ENCODE measurements around the gene AMZ1.

AMZ1 gene

DNA sequence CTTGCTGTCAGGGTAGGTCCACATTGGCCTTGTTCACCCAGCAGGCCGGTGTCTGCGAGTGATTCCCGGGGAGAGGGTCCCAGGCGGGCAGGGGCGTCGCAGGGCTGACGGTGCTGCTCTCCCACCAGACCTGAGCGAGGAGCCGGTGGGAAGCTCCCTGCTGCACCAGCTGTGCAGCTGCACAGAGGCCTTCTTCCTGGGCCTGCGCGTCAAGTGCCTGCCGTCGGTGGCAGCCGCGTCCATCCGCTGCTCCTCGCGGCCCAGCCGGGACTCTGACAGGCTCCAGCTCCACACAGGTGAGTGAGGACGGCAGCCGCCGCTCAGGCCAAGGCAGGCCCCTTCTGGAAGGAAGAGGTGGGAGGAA, 14.6 kb downstream of the AMZ1 start:
- WGBS (ENCODE audit: extremely low coverage, insufficient coverage, insufficient read length) = no CpG with 5 or more reads among the region's 22 CpGs
- Histone ChIP-seq H2BK5ac (ENCODE audit: low read depth, low read length, poor library complexity) (no peak overlapping the region), H2BK120ac (ENCODE audit: insufficient read depth, low read length, poor library complexity) (no peak overlapping the region), H3K4me1 (ENCODE audit: control insufficient read depth in 1 of 2, insufficient read depth in 2 of 2, low read length in 2 of 2) (no peaks in the 10 kb centered on the region), H3K9ac (ENCODE audit: low read length) (no peak overlapping the region), H3K4me3 (ENCODE audit: low read depth, low read length) (no peak overlapping the region), H2AFZ (ENCODE audit: insufficient read depth, low read length, poor library complexity) (no peak overlapping the region), H3K4ac (ENCODE audit: low read depth, low read length) (no peak overlapping the region), H3K14ac (ENCODE audit: low read length) (no peak overlapping the region), H2BK12ac (ENCODE audit: low read length) (no peak overlapping the region), H3K36me3 (ENCODE audit: control insufficient read depth in 1 of 2, insufficient read depth in 2 of 2, low read length in 2 of 2) (peaks cover 7 to 8% of the 10 kb centered on the region in 2 experiments), H3K79me2 (ENCODE audit: control insufficient read depth, insufficient read depth, low read length, poor library complexity) (no peaks in the 10 kb centered on the region), H4K12ac (ENCODE audit: low read depth, low read length) (no peak overlapping the region), H3K23ac (ENCODE audit: low read length) (no peak overlapping the region), H4K8ac (ENCODE audit: low read depth, low read length) (no peak overlapping the region), H3K9me3 (ENCODE audit: insufficient read depth, low read depth, low read length) (no peaks in the 10 kb centered on the region), H3K27ac (ENCODE audit: low read depth, low read length) (no peak overlapping the region), H2AK5ac (ENCODE audit: low read length) (no peak overlapping the region), H3K79me1 (ENCODE audit: low read length) (peaks cover 5% of the 10 kb centered on the region), H3K4me2 (ENCODE audit: low read length) (no peak overlapping the region), H3K18ac (ENCODE audit: low read length) (no peak overlapping the region), H3K27me3 (ENCODE audit: insufficient read depth, low read length) (no peaks in the 10 kb centered on the region), H4K91ac (ENCODE audit: low read depth, low read length) (no peak overlapping the region)
- no peak for DNase-seq

DNA sequence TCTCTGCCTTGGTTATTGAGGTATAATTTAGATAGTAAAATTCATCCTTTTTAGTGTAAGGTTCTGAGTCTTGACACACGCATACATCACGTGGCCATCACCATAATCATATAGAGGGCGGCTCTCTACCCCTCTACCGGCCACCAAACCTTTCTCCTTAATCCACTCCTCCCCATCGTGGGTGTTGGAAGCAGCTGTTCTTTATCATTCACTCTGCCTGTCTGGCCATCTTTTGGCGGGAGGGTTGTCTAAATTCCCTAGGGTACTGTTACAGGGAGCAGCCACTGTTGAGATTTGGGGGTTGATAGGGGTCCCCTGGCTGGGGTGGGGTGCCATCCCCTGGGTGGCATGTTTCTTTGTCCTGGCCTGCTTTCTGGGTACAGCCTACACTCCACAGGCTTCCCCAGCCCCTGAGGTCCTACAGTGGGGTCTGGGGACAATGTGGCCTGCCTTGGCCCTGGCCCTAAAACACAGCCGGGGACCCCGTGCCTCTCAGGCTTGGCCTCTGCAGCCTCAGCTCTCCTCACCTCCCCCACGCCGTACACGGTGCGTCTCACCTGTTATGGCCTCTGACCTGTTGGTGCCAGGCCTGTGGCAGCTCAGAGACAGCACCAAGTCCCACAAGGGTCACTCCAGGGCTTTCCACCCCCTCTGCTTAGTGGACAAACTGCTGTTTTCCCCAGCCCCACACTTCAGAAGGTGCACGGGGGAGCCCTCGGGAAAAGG, 17.5 kb downstream of the AMZ1 start:
- Histone ChIP-seq H4K91ac (ENCODE audit: low read depth, low read length) (no peak overlapping the region), H3K4me1 (ENCODE audit: control insufficient read depth in 1 of 2, insufficient read depth in 2 of 2, low read length in 2 of 2) (peaks cover 11 to 16% of the 10 kb centered on the region in 2 experiments), H2BK120ac (ENCODE audit: insufficient read depth, low read length, poor library complexity) (no peak overlapping the region), H2BK12ac (ENCODE audit: low read length) (no peak overlapping the region), H3K9me3 (ENCODE audit: insufficient read depth, low read depth, low read length) (no peaks in the 10 kb centered on the region), H2AFZ (ENCODE audit: insufficient read depth, low read length, poor library complexity) (peak overlapping the region; percentile 30), H3K36me3 (ENCODE audit: control insufficient read depth in 1 of 2, insufficient read depth in 2 of 2, low read length in 2 of 2) (peaks cover 14 to 18% of the 10 kb centered on the region in 2 experiments), H2BK5ac (ENCODE audit: low read depth, low read length, poor library complexity) (no peak overlapping the region), H3K27me3 (ENCODE audit: insufficient read depth, low read length) (no peaks in the 10 kb centered on the region), H3K79me1 (ENCODE audit: low read length) (peaks cover 7% of the 10 kb centered on the region), H4K12ac (ENCODE audit: low read depth, low read length) (no peak overlapping the region), H3K79me2 (ENCODE audit: control insufficient read depth, insufficient read depth, low read length, poor library complexity) (no peaks in the 10 kb centered on the region), H3K18ac (ENCODE audit: low read length) (no peak overlapping the region), H3K23ac (ENCODE audit: low read length) (no peak overlapping the region), H4K8ac (ENCODE audit: low read depth, low read length) (no peak overlapping the region), H3K4me2 (ENCODE audit: low read length) (no peak overlapping the region), H3K14ac (ENCODE audit: low read length) (no peak overlapping the region), H3K4me3 (ENCODE audit: low read depth, low read length) (no peak overlapping the region), H2AK5ac (ENCODE audit: low read length) (no peak overlapping the region), H3K9ac (ENCODE audit: low read length) (no peak overlapping the region), H3K4ac (ENCODE audit: low read depth, low read length) (no peak overlapping the region), H3K27ac (ENCODE audit: low read depth, low read length) (no peak overlapping the region)
- no CpG with 5 or more reads among the region's 14 CpGs for WGBS (ENCODE audit: extremely low coverage, insufficient coverage, insufficient read length)
- no peak for DNase-seq

DNA sequence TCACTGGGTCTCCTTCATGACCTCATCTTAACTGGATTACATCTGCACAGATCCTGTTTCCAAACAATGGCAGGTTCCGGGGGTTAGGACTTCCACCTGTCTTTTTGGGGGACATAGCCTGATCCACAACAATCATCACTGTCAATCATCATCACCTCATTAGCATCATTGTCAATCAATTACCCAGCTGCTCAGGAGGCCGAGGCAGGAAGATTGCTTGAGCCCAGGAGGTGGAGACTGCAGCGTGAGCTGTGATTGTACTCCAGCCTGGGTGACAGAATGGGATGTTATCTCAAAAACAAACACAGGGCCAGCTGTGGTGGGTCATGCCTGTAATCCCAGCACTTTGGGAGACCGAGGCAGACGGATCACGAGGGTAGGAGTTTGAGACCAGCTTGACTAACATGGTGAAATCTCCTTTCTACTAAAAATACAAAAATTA, 18.7 kb downstream of the AMZ1 start:
- H3K18ac ChIP-seq (ENCODE audit: low read length) = no peak overlapping the region

DNA sequence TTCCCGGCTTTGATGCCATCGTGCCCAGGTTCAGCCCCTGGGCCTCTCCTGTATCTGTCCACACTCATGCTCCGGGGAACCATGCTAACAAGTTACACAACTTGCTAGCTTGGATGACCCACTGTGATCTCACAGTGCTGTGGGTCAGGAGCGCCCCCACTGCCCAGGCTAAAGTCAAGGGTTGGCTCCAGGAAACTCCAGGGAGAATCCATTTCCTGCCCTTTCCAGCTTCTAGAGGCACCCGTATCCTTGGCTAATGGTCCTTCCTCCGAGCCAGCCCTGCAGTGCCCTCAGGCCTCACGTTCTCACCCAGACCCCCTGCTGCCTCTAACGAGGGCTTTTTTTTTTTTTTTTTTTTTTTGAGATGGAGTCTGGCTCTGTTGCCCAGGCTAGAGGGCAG, 19.5 kb downstream of the AMZ1 start:
- H3K18ac ChIP-seq (ENCODE audit: low read length) = no peak overlapping the region
- no peak overlapping the region for H2AK5ac ChIP-seq (ENCODE audit: low read length)
- peaks cover 11% of the 10 kb centered on the region for H3K79me1 ChIP-seq (ENCODE audit: low read length)

More for the DNA sequence above, 18.7 kb downstream of the AMZ1 start:
- no peak overlapping the region for H4K91ac ChIP-seq (ENCODE audit: low read depth, low read length)
- H3K4me2 ChIP-seq (ENCODE audit: low read length) = no peak overlapping the region
- no peak overlapping the region for H3K27ac ChIP-seq (ENCODE audit: low read depth, low read length)
- no peak overlapping the region for H2BK5ac ChIP-seq (ENCODE audit: low read depth, low read length, poor library complexity)
- H3K9ac ChIP-seq (ENCODE audit: low read length) = no peak overlapping the region
- no peak overlapping the region for H4K12ac ChIP-seq (ENCODE audit: low read depth, low read length)
- no peak overlapping the region for H3K14ac ChIP-seq (ENCODE audit: low read length)
- no peaks in the 10 kb centered on the region for H3K79me2 ChIP-seq (ENCODE audit: control insufficient read depth, insufficient read depth, low read length, poor library complexity)
- peaks cover 7% of the 10 kb centered on the region for H3K79me1 ChIP-seq (ENCODE audit: low read length)
- H3K9me3 ChIP-seq (ENCODE audit: insufficient read depth, low read depth, low read length) = no peaks in the 10 kb centered on the region
- no peak overlapping the region for H2AK5ac ChIP-seq (ENCODE audit: low read length)
- whole genome bisulfite sequencing (ENCODE audit: extremely low coverage, insufficient coverage, insufficient read length) = no CpG with 5 or more reads among the region's 6 CpGs
- H3K23ac ChIP-seq (ENCODE audit: low read length) = no peak overlapping the region
- no peak overlapping the region for H4K8ac ChIP-seq (ENCODE audit: low read depth, low read length)
- no peak overlapping the region for H2BK12ac ChIP-seq (ENCODE audit: low read length)
- H3K4ac ChIP-seq (ENCODE audit: low read depth, low read length) = no peak overlapping the region
- H3K4me3 ChIP-seq (ENCODE audit: low read depth, low read length) = no peak overlapping the region
- H2AFZ ChIP-seq (ENCODE audit: insufficient read depth, low read length, poor library complexity) = no peak overlapping the region
- H3K27me3 ChIP-seq (ENCODE audit: insufficient read depth, low read length) = no peaks in the 10 kb centered on the region
- H3K36me3 ChIP-seq (ENCODE audit: control insufficient read depth in 1 of 2, insufficient read depth in 2 of 2, low read length in 2 of 2) = peaks cover 22 to 27% of the 10 kb centered on the region in 2 experiments
- peaks cover 15 to 16% of the 10 kb centered on the region in 2 experiments for H3K4me1 ChIP-seq (ENCODE audit: control insufficient read depth in 1 of 2, insufficient read depth in 2 of 2, low read length in 2 of 2)
- DNase-seq = peak in 1 of 2 donors; percentile 44
- H2BK120ac ChIP-seq (ENCODE audit: insufficient read depth, low read length, poor library complexity) = no peak overlapping the region

More for the DNA sequence above, 19.5 kb downstream of the AMZ1 start:
- Histone ChIP-seq H3K4me2 (ENCODE audit: low read length) (no peak overlapping the region), H3K23ac (ENCODE audit: low read length) (no peak overlapping the region), H3K36me3 (ENCODE audit: control insufficient read depth in 1 of 2, insufficient read depth in 2 of 2, low read length in 2 of 2) (peaks cover 28 to 31% of the 10 kb centered on the region in 2 experiments), H4K12ac (ENCODE audit: low read depth, low read length) (no peak overlapping the region), H2BK120ac (ENCODE audit: insufficient read depth, low read length, poor library complexity) (no peak overlapping the region), H4K8ac (ENCODE audit: low read depth, low read length) (no peak overlapping the region), H3K9me3 (ENCODE audit: insufficient read depth, low read depth, low read length) (no peaks in the 10 kb centered on the region), H2BK12ac (ENCODE audit: low read length) (no peak overlapping the region), H2AFZ (ENCODE audit: insufficient read depth, low read length, poor library complexity) (no peak overlapping the region), H3K4ac (ENCODE audit: low read depth, low read length) (no peak overlapping the region), H3K4me3 (ENCODE audit: low read depth, low read length) (no peak overlapping the region), H3K14ac (ENCODE audit: low read length) (no peak overlapping the region), H2BK5ac (ENCODE audit: low read depth, low read length, poor library complexity) (no peak overlapping the region), H3K27ac (ENCODE audit: low read depth, low read length) (no peak overlapping the region), H4K91ac (ENCODE audit: low read depth, low read length) (no peak overlapping the region), H3K4me1 (ENCODE audit: control insufficient read depth in 1 of 2, insufficient read depth in 2 of 2, low read length in 2 of 2) (peaks cover 15 to 16% of the 10 kb centered on the region in 2 experiments), H3K27me3 (ENCODE audit: insufficient read depth, low read length) (no peaks in the 10 kb centered on the region), H3K79me2 (ENCODE audit: control insufficient read depth, insufficient read depth, low read length, poor library complexity) (no peaks in the 10 kb centered on the region), H3K9ac (ENCODE audit: low read length) (no peak overlapping the region)
- DNase-seq = peak; percentile 95
- no CpG with 5 or more reads among the region's 8 CpGs for WGBS (ENCODE audit: extremely low coverage, insufficient coverage, insufficient read length)
